Suprapubic skin (tissue), 4 donors: ENCODE data around the gene DOCK11. TPM values are rescaled to one million over a fixed set of nuclear protein-coding genes. Genes with fewer than 3 reads are reported as not detected.

ENCODE experiments used
- DNase-seq, 2 donors: peaks; one replicate each; pipeline ENCODE4 v3.0.0-alpha.2; 2019; ENCODE audit warnings: low spot score in 2 of 2
- H3K27ac ChIP-seq: fragments of 200-600 bp; sonication (generic); one replicate; pipeline ENCODE4 v1.5.1; 2019
- H3K27me3 ChIP-seq: fragments of 200-600 bp; sonication (generic); one replicate; pipeline ENCODE4 v1.5.1; 2019
- H3K36me3 ChIP-seq: fragments of 200-600 bp; sonication (generic); one replicate; pipeline ENCODE4 v1.5.1; 2019
- H3K4me1 ChIP-seq: fragments of 200-600 bp; sonication (generic); one replicate; pipeline ENCODE4 v1.5.1; 2019
- H3K4me3 ChIP-seq: fragments of 200-600 bp; sonication (generic); one replicate; pipeline ENCODE4 v1.5.1; 2019; ENCODE audit warnings: mild to moderate bottlenecking
- H3K9me3 ChIP-seq: fragments of 200-600 bp; sonication (generic); one replicate; pipeline ENCODE4 v1.5.1; 2019
- CTCF ChIP-seq, 2 donors: fragments of 200-600 bp in 1 of 2; fragments of 450-650 bp in 1 of 2; sonication (generic) in 1 of 2; IDR thresholded peaks; one replicate each; pipeline ENCODE4 v1.5.1; 2016 to 2019; ENCODE audit warnings: antibody characterized with exemption in 2 of 2, mild to moderate bottlenecking in 1 of 2, moderate library complexity in 1 of 2
- EP300 ChIP-seq: sonication (generic); formaldehyde crosslinking; IDR thresholded peaks from one replicate; pipeline ENCODE4 v1.6.1; 2017; ENCODE audit warnings: antibody characterized with exemption
- POLR2A ChIP-seq, 2 donors: fragments of 450-650 bp; IDR thresholded peaks; one replicate each; pipeline ENCODE4 v1.6.1; 2017; ENCODE audit warnings: antibody characterized with exemption in 2 of 2, mild to moderate bottlenecking in 2 of 2, moderate library complexity in 2 of 2
- POLR2AphosphoS5 ChIP-seq, 3 donors: sonication (generic); formaldehyde crosslinking; IDR thresholded peaks; one replicate each; pipeline ENCODE4 v1.6.1; 2017; ENCODE audit warnings: antibody characterized with exemption in 3 of 3
- WGBS: methylation state at CpG from one replicate; pipeline ENCODE4 v1.1.5; 2018; 5-methylcytosine and 5-hydroxymethylcytosine counted together
- total RNA-seq, 4 donors: library from RNA; depleted of rRNA; stranded (reverse); fragments of >200 nt; gene quantifications; one replicate each; pipeline ENCODE4 v1.1.0, GENCODE V29; 2016

DOCK11 gene
- total RNA-seq, 4 donors from 2014 or later, result 3.9 to 9.4 (median 5.7) TPM

GRCh38 chrX:118554511-118554910 lies 58.9 kb downstream of the DOCK11 start:
- Histone ChIP-seq H3K4me3 (no peak overlapping the region), H3K27ac (no peak overlapping the region), H3K9me3 (no peaks in the 10 kb centered on the region), H3K4me1 (peaks cover 3% of the 10 kb centered on the region), H3K36me3 (no peaks in the 10 kb centered on the region), H3K27me3 (no peaks in the 10 kb centered on the region)
- TF ChIP-seq CTCF (IDR thresholded peaks at IDR 0.05) (no peak), POLR2AphosphoS5 (IDR thresholded peaks at IDR 0.05) (no peak), EP300 (no peak), POLR2A (IDR thresholded peaks at IDR 0.05) (no peak)
- 78% methylated on average over 2 of the region's 2 CpGs for WGBS
- DNase-seq, result no peak

GRCh38 chrX:118558926-118559325 lies 63.3 kb downstream of the DOCK11 start:
- H3K27ac ChIP-seq, result no peak overlapping the region
- no peak overlapping the region for H3K4me3 ChIP-seq
- H3K9me3 ChIP-seq, result no peaks in the 10 kb centered on the region
- no peaks in the 10 kb centered on the region for H3K4me1 ChIP-seq
- no peak for DNase-seq
- H3K27me3 ChIP-seq, result no peaks in the 10 kb centered on the region
- H3K36me3 ChIP-seq, result no peaks in the 10 kb centered on the region
- TF ChIP-seq CTCF (IDR thresholded peaks at IDR 0.05) (no peak), POLR2AphosphoS5 (IDR thresholded peaks at IDR 0.05) (no peak), EP300 (no peak), POLR2A (IDR thresholded peaks at IDR 0.05) (no peak)

GRCh38 chrX:118560489-118560888 lies 64.9 kb downstream of the DOCK11 start:
- H3K27me3 ChIP-seq, result no peaks in the 10 kb centered on the region
- no peaks in the 10 kb centered on the region for H3K9me3 ChIP-seq
- DNase-seq, result no peak
- 53% methylated on average over 1 of the region's 1 CpG for WGBS
- H3K36me3 ChIP-seq, result no peaks in the 10 kb centered on the region
- no peak overlapping the region for H3K4me3 ChIP-seq
- TF ChIP-seq POLR2A (IDR thresholded peaks at IDR 0.05) (no peak), POLR2AphosphoS5 (IDR thresholded peaks at IDR 0.05) (no peak), EP300 (no peak), CTCF (IDR thresholded peaks at IDR 0.05) (no peak)
- H3K27ac ChIP-seq, result no peak overlapping the region
- no peaks in the 10 kb centered on the region for H3K4me1 ChIP-seq

DNA sequence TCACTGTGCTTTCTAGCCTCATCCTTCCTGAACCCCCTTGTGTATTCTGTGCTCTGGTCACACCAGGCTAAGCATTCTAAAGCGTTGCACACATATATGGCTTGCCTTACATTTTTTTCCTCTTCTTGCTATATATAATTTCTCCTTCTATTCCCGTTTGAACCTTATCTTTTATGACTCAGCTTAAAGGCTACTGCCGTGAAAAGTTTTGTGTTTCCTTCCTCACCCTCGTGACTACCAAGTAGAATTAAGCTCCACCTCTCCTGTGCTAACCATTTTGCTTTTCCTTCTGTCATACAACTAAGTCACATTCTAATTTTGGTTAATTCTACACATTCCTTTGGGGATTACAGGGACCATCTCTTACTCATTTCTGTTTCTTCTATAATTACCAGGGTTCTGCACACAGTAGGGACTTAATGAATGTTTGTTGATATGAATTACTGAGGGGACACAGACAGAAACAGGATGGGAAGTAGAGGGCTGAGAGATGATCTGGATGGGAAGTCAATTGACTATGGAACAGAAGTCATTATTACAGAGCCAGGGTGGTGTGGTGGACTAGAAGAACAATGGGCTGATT lies 67.1 kb downstream of the DOCK11 start:
- WGBS, result 43% methylated on average over 4 of the region's 4 CpGs
- H3K9me3 ChIP-seq, result no peaks in the 10 kb centered on the region
- no peak for TF ChIP-seq CTCF (IDR thresholded peaks at IDR 0.05)
- no peak for TF ChIP-seq POLR2A (IDR thresholded peaks at IDR 0.05)
- TF ChIP-seq POLR2AphosphoS5 (IDR thresholded peaks at IDR 0.05), result no peak
- no peak for TF ChIP-seq EP300
- no peaks in the 10 kb centered on the region for H3K27me3 ChIP-seq
- H3K36me3 ChIP-seq, result no peaks in the 10 kb centered on the region
- H3K27ac ChIP-seq, result no peak overlapping the region
- H3K4me3 ChIP-seq, result no peak overlapping the region
- no peaks in the 10 kb centered on the region for H3K4me1 ChIP-seq
- no peak for DNase-seq

DNA sequence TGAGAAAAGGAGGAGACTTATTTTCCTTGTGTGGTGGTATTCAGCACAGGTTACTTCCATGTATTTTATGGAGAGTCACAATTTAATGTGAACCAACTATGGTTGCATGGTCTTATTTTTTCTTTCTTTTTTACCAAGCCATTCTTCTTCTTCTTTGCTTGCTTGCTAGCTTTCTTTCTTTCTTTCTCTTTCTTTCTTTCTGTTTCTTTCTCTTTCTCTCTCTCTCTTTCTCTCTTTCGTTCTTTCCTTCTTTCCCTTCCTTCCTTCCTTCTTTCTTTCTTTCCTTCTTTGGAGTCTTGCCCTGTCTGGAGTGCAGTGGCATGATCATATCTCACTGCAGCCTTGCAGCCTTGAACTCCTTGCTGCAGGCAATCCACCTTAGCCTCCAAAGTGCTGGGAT lies 68.9 kb downstream of the DOCK11 start:
- TF ChIP-seq EP300 (no peak), POLR2A (IDR thresholded peaks at IDR 0.05) (no peak), CTCF (IDR thresholded peaks at IDR 0.05) (no peak), POLR2AphosphoS5 (IDR thresholded peaks at IDR 0.05) (no peak)
- 68% methylated on average over 1 of the region's 1 CpG for WGBS
- no peak overlapping the region for H3K4me3 ChIP-seq
- no peaks in the 10 kb centered on the region for H3K9me3 ChIP-seq
- DNase-seq, result no peak
- H3K36me3 ChIP-seq, result no peaks in the 10 kb centered on the region
- no peaks in the 10 kb centered on the region for H3K27me3 ChIP-seq
- no peaks in the 10 kb centered on the region for H3K4me1 ChIP-seq
- H3K27ac ChIP-seq, result no peak overlapping the region
